Mucosa of descending colon (tissue), 3 donors: Measurements from ENCODE around the gene RUBCN. TPM values are rescaled to one million over a fixed set of nuclear protein-coding genes. Genes with fewer than 3 reads are reported as not detected.

Experiments used
- ATAC-seq: fragments of 200-7000 bp; cut with Tn5 transposase; one replicate; pipeline ENCODE4 v1.9.1; 2020; ENCODE audit warnings: mild to moderate bottlenecking, moderate library complexity
- DNase-seq, 3 donors: peaks; one replicate each; pipeline ENCODE4 v3.0.0-alpha.2; 2020
- H3K36me3 ChIP-seq: fragments of 200-600 bp; one replicate; pipeline ENCODE4 v1.8.0; 2021; ENCODE audit warnings: low read depth, mild to moderate bottlenecking
- H3K4me1 ChIP-seq: fragments of 200-600 bp; one replicate; pipeline ENCODE4 v1.8.0; 2021; ENCODE audit warnings: low read depth, mild to moderate bottlenecking
- H3K4me3 ChIP-seq: fragments of 200-600 bp; one replicate; pipeline ENCODE4 v1.8.0; 2021; ENCODE audit warnings: mild to moderate bottlenecking
- H3K9me3 ChIP-seq: fragments of 200-600 bp; one replicate; pipeline ENCODE4 v1.8.0; 2021; ENCODE audit warnings: mild to moderate bottlenecking
- CTCF ChIP-seq: fragments of 200-600 bp; IDR thresholded peaks from one replicate; pipeline ENCODE4 v1.8.0; 2022; ENCODE audit warnings: antibody characterized with exemption, mild to moderate bottlenecking
- intact Hi-C, 2 donors: fragments of 100-400 bp; cut with DNase I in 1 of 2; cut with micrococcal nuclease in 1 of 2; formaldehyde crosslinking; loops; one replicate each; pipeline versions ENCODE4 v1.11.0 to v1.11.1; 2022; cut with DNase I, micrococcal nuclease
- total RNA-seq, 3 donors: library from RNA; stranded (reverse); fragmentation: NEBNext Ultra II Directional in 2 of 3; extraction: Animal tissue kit (Norgen Biotek cat#: 25700) in 2 of 3; gene quantifications; one replicate each; pipeline versions ENCODE4 v1.2.1 to v1.2.4, GENCODE V29; 2021 to 2023
- donor health status: DM: no; HTN: no; CAD: no; lungs with moderate emphysema.
- donor health status: DM: no; HTN: no; CAD: no.
- donor health status: DM: no; HTN: yes; CAD: no.

RUBCN gene
- total RNA-seq, 3 donors from 2014 or later: 18.8 to 27.6 (median 23.5) TPM

GRCh38 chr3:197758512-197758911 is 21.8 kb upstream of the RUBCN start:
- Histone ChIP-seq H3K4me3 (no peak overlapping the region), H3K4me1 (no peaks in the 10 kb centered on the region), H3K36me3 (no peaks in the 10 kb centered on the region), H3K9me3 (no peaks in the 10 kb centered on the region)
- no peak for TF ChIP-seq CTCF
- ATAC-seq (no peak), DNase-seq (no peak)
- intact Hi-C loops: no loop called here

GRCh38 chr3:197756704-197757103 is 20.0 kb upstream of the RUBCN start:
- Histone ChIP-seq H3K36me3 (no peaks in the 10 kb centered on the region), H3K9me3 (no peaks in the 10 kb centered on the region), H3K4me3 (no peak overlapping the region), H3K4me1 (peaks cover 6% of the 10 kb centered on the region)
- TF ChIP-seq CTCF: no peak
- DNase-seq (no peak), ATAC-seq (no peak)
- intact Hi-C loops: no loop called here

- Histone ChIP-seq H3K36me3 (no peaks in the 10 kb centered on the region), H3K4me1 (peaks cover 15% of the 10 kb centered on the region), H3K9me3 (no peaks in the 10 kb centered on the region), H3K4me3 (no peak overlapping the region)
- ATAC-seq (no peak), DNase-seq (no peak)
- intact Hi-C loops: no loop called here
- TF ChIP-seq CTCF: no peak
These were observed 16.6 kb upstream of the RUBCN start for GRCh38 chr3:197753263-197753662.

- no peak for ATAC-seq
- intact Hi-C loops: no loop called here
- H3K4me3 ChIP-seq: no peak overlapping the region
These were observed 15.4 kb upstream of the RUBCN start for GRCh38 chr3:197752107-197752506.

GRCh38 chr3:197750858-197751737 is 14.4 kb upstream of the RUBCN start:
- Histone ChIP-seq H3K36me3 (no peaks in the 10 kb centered on the region), H3K4me3 (peak overlapping the region; percentile 81), H3K9me3 (no peaks in the 10 kb centered on the region), H3K4me1 (peaks cover 15% of the 10 kb centered on the region)
- no peak for TF ChIP-seq CTCF
- peak; percentile 55 to 73 (median 66) for DNase-seq
- ATAC-seq: peak; percentile 13
- intact Hi-C loops: no loop called here

More at GRCh38 chr3:197752107-197752506, 15.4 kb upstream of the RUBCN start:
- Histone ChIP-seq H3K36me3 (no peaks in the 10 kb centered on the region), H3K9me3 (no peaks in the 10 kb centered on the region), H3K4me1 (peaks cover 15% of the 10 kb centered on the region)
- no peak for DNase-seq
- TF ChIP-seq CTCF: no peak
